IMR-90 (cell line): ENCODE results near the gene TRAPPC2L.
"Not testable (repeated sequence)": the region's sequence is repeated elsewhere in the genome, so short reads cannot be mapped to it uniquely, and the experiment has no call there.

Experiments
- BHLHE40 ChIP-seq: fragments of 150-350 bp; IDR thresholded peaks from 2 replicates; pipeline ENCODE4 v1.6.1; 2016; ENCODE audit warnings: mild to moderate bottlenecking, low read depth, low read length
- MAZ ChIP-seq: IDR thresholded peaks from 2 replicates; pipeline ENCODE4 v1.6.1; 2012; ENCODE audit warnings: low read depth, mild to moderate bottlenecking, low read length, improper control_type of control experiment, moderate library complexity, borderline replicate concordance
- POLR2A ChIP-seq: IDR thresholded peaks from 2 replicates; pipeline ENCODE4 v1.6.1; 2012; ENCODE audit warnings: mild to moderate bottlenecking, low read depth, low read length
- RAD21 ChIP-seq: IDR thresholded peaks from 2 replicates; pipeline ENCODE4 v1.6.1; 2012; ENCODE audit warnings: low read length, improper control_type of control experiment
- SMC3 ChIP-seq: fragments of 150-350 bp; IDR thresholded peaks from 2 replicates; pipeline ENCODE4 v1.6.1; 2016; ENCODE audit warnings: low read depth, mild to moderate bottlenecking, antibody characterized with exemption, low read length, moderate library complexity
- TF ChIP-seq, protein P1 (sequence below): conservative IDR thresholded peaks from 2 replicates; pipeline ENCODE4 v1.5.1; 2012; ENCODE audit warnings: mild to moderate bottlenecking, low read depth, low read length, improper control_type of control experiment

DNA sequence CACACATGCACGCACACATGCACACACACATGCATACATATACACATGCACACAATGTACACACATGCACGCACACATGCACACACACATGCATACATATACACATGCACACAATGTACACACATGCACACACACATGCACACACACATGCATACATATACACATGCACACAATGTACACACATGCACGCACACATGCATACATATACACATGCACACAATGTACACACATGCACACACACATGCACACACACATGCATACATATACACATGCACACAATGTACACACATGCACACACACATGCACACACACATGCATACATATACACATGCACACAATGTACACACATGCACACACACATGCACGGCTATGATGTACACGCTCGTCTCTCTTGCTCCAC, 37.3 kb downstream of the TRAPPC2L start:
- TF ChIP-seq, protein P1, sequence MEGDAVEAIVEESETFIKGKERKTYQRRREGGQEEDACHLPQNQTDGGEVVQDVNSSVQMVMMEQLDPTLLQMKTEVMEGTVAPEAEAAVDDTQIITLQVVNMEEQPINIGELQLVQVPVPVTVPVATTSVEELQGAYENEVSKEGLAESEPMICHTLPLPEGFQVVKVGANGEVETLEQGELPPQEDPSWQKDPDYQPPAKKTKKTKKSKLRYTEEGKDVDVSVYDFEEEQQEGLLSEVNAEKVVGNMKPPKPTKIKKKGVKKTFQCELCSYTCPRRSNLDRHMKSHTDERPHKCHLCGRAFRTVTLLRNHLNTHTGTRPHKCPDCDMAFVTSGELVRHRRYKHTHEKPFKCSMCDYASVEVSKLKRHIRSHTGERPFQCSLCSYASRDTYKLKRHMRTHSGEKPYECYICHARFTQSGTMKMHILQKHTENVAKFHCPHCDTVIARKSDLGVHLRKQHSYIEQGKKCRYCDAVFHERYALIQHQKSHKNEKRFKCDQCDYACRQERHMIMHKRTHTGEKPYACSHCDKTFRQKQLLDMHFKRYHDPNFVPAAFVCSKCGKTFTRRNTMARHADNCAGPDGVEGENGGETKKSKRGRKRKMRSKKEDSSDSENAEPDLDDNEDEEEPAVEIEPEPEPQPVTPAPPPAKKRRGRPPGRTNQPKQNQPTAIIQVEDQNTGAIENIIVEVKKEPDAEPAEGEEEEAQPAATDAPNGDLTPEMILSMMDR, result not testable (repeated sequence)
- TF ChIP-seq POLR2A, RAD21, BHLHE40, MAZ, SMC3: not testable (repeated sequence)
